CD14-positive monocyte (primary cell): Measurements from ENCODE around the gene NAA60. TPM values are rescaled to one million over a fixed set of nuclear protein-coding genes. Genes with fewer than 3 reads are reported as not detected.
"Not testable (repeated sequence)": the region's sequence is repeated elsewhere in the genome, so short reads cannot be mapped to it uniquely, and the experiment has no call there.

Experiments used
- DNase-seq, 3 donors: peaks; one replicate each; pipeline ENCODE4 v3.0.0-alpha.2; 2011 to 2022
- H2AFZ ChIP-seq: 2 replicates; pipeline ENCODE4 v1.6.0; 2012; ENCODE audit warnings: mild to moderate bottlenecking, low read depth, low read length, inconsistent platforms; ENCODE audit not compliant: insufficient read depth, poor library complexity, severe bottlenecking
- H3K27ac ChIP-seq, 2 donors: 1 replicate in 1 of 2; 2 replicates in 1 of 2; pipeline ENCODE4 v1.5.1; 2012 to 2013; ENCODE audit warnings: low read length in 2 of 2, control low read depth in 1 of 2, inconsistent platforms in 1 of 2, low read depth in 1 of 2, mild to moderate bottlenecking in 1 of 2
- H3K27me3 ChIP-seq, 2 donors: one replicate each; pipeline versions ENCODE4 v1.6.0 to v1.6.1; 2011 to 2013; ENCODE audit warnings: low read length in 2 of 2; ENCODE audit not compliant: control insufficient read depth in 2 of 2, insufficient read depth in 2 of 2
- H3K36me3 ChIP-seq, 2 donors: replicated peaks in 1 of 2; 1 replicate in 1 of 2; 2 replicates in 1 of 2; pipeline versions ENCODE4 v1.5.1 to v1.6.1; 2012 to 2013; ENCODE audit warnings: low read length in 2 of 2, control low read depth in 1 of 2, inconsistent platforms in 1 of 2, mild to moderate bottlenecking in 1 of 2; ENCODE audit not compliant: insufficient read depth in 2 of 2, control insufficient read depth in 1 of 2
- H3K4me1 ChIP-seq, 2 donors: 1 replicate in 1 of 2; 2 replicates in 1 of 2; pipeline versions ENCODE4 v1.5.1 to v1.6.1; 2012 to 2013; ENCODE audit warnings: low read length in 2 of 2, control low read depth in 1 of 2, inconsistent platforms in 1 of 2, mild to moderate bottlenecking in 1 of 2, moderate library complexity in 1 of 2; ENCODE audit not compliant: insufficient read depth in 2 of 2, control insufficient read depth in 1 of 2
- H3K4me2 ChIP-seq: replicated peaks from 2 replicates; pipeline ENCODE3; 2012; ENCODE audit warnings: low read length, moderate library complexity, mild to moderate bottlenecking; ENCODE audit not compliant: poor library complexity, severe bottlenecking; ENCODE audit errors: extremely low read depth
- H3K4me3 ChIP-seq, 3 experiments: fragments of 200-600 bp in 1 of 3; sonication (generic) in 1 of 3; replicated peaks in 1 of 3; 1 replicate in 2 of 3; 2 replicates in 1 of 3; pipeline ENCODE4 v1.5.1; 2011 to 2013; ENCODE audit warnings: low read length in 3 of 3, mild to moderate bottlenecking in 3 of 3, control low read depth in 2 of 3, low read depth in 2 of 3, inconsistent platforms in 1 of 3, moderate library complexity in 1 of 3
- H3K79me2 ChIP-seq: 2 replicates; pipeline ENCODE4 v1.6.0; 2012; ENCODE audit warnings: mild to moderate bottlenecking, control low read depth, inconsistent platforms, low read length, moderate library complexity; ENCODE audit not compliant: insufficient read depth
- H3K9ac ChIP-seq: 2 replicates; pipeline ENCODE4 v1.6.0; 2017; ENCODE audit warnings: low read length, mild to moderate bottlenecking; ENCODE audit not compliant: insufficient read depth, poor library complexity, severe bottlenecking
- H3K9me3 ChIP-seq, 2 donors: replicated peaks in 1 of 2; 1 replicate in 1 of 2; 2 replicates in 1 of 2; pipeline versions ENCODE4 v1.5.1 to v1.6.1; 2012 to 2013; ENCODE audit warnings: low read length in 2 of 2, control low read depth in 1 of 2; ENCODE audit not compliant: control insufficient read depth in 1 of 2, insufficient read depth in 1 of 2
- H4K20me1 ChIP-seq: 2 replicates; pipeline ENCODE4 v1.6.0; 2012; ENCODE audit warnings: mild to moderate bottlenecking, low read length, control low read depth, moderate library complexity; ENCODE audit not compliant: insufficient read depth
- H3K27ac Mint-ChIP-seq, 7 donors: one replicate each; pipeline ENCODE4 v1.8.0; 2020; ENCODE audit warnings: mild to moderate bottlenecking in 7 of 7, mixed read lengths in 7 of 7, moderate library complexity in 6 of 7, inconsistent platforms in 2 of 7
- H3K27me3 Mint-ChIP-seq, 3 donors: one replicate each; pipeline ENCODE4 v1.8.0; 2021 to 2022; ENCODE audit warnings: low read depth in 3 of 3, mild to moderate bottlenecking in 3 of 3, mixed read lengths in 3 of 3, moderate library complexity in 3 of 3, inconsistent platforms in 1 of 3
- H3K36me3 Mint-ChIP-seq, 2 donors: one replicate each; pipeline ENCODE4 v1.8.0; 2020; ENCODE audit warnings: mixed read lengths in 2 of 2, inconsistent platforms in 1 of 2, mild to moderate bottlenecking in 1 of 2
- H3K4me1 Mint-ChIP-seq: one replicate; pipeline ENCODE4 v1.8.0; 2020; ENCODE audit warnings: mild to moderate bottlenecking, mixed read lengths
- H3K4me3 Mint-ChIP-seq, 2 donors: one replicate each; pipeline ENCODE4 v1.8.0; 2020; ENCODE audit warnings: mild to moderate bottlenecking in 2 of 2, mixed read lengths in 2 of 2, moderate library complexity in 1 of 2
- H3K9me3 Mint-ChIP-seq, 7 donors: one replicate each; pipeline ENCODE4 v1.8.0; 2020 to 2022; ENCODE audit warnings: mixed read lengths in 7 of 7, mild to moderate bottlenecking in 6 of 7, moderate library complexity in 6 of 7, inconsistent platforms in 2 of 7
- WGBS: methylation state at CpG from one replicate; pipeline ENCODE4 v1.1.5; 2013; ENCODE audit warnings: missing lambda C conversion rate; ENCODE audit not compliant: insufficient coverage; 5-methylcytosine and 5-hydroxymethylcytosine counted together
- intact Hi-C, 2 donors: fragments of 100-400 bp; cut with micrococcal nuclease; formaldehyde crosslinking; loops; one replicate each; pipeline versions ENCODE4 v1.15.0 to v1.15.1; 2023
- polyA plus RNA-seq, 3 donors: library from polyadenylated mRNA; depleted of rRNA in 1 of 3; unstranded in 2 of 3; stranded (reverse) in 1 of 3; fragments of 300-500 nt in 2 of 3; fragments of >200 nt in 1 of 3; fragmentation: Illumina TruSeq in 2 of 3; gene quantifications; 1 replicate in 2 of 3; 2 replicates in 1 of 3; pipeline ENCODE4 v1.2.3, GENCODE V29; 2012 to 2021
- TF ChIP-seq, protein P1 (sequence below): fragments of 200-600 bp; IDR thresholded peaks from one replicate; pipeline ENCODE4 v1.8.0; 2022; ENCODE audit warnings: antibody characterized with exemption, mild to moderate bottlenecking

The NAA60 gene
- polyA plus RNA-seq, 3 donors = 19.5 to 48.8 (median 29.7) TPM

- H3K4me3 ChIP-seq = no peak overlapping the region
- DNase-seq = no peak
- H3K27me3 ChIP-seq = no peaks in the 10 kb centered on the region
- H4K20me1 ChIP-seq = peaks cover 95% of the 10 kb centered on the region
- Mint-ChIP-seq H3K4me1 (no peaks in the 10 kb centered on the region), H3K9me3 (peaks cover 0 to 1% (median 0%) of the 10 kb centered on the region in 7 donors), H3K36me3 (peaks cover 27 to 64% of the 10 kb centered on the region in 2 donors), H3K4me3 (no peak overlapping the region), H3K27me3 (no peaks in the 10 kb centered on the region), H3K27ac (peak overlapping the region in 1 of 7 donors; percentile 19)
- H3K9me3 ChIP-seq = no peaks in the 10 kb centered on the region
- no peak overlapping the region for H3K4me2 ChIP-seq
- H3K79me2 ChIP-seq = peaks cover 85% of the 10 kb centered on the region
- H2AFZ ChIP-seq = no peak overlapping the region
- WGBS = 95% methylated on average over 14 of the region's 16 CpGs
- no peaks in the 10 kb centered on the region for H3K4me1 ChIP-seq
- TF ChIP-seq, protein P1, sequence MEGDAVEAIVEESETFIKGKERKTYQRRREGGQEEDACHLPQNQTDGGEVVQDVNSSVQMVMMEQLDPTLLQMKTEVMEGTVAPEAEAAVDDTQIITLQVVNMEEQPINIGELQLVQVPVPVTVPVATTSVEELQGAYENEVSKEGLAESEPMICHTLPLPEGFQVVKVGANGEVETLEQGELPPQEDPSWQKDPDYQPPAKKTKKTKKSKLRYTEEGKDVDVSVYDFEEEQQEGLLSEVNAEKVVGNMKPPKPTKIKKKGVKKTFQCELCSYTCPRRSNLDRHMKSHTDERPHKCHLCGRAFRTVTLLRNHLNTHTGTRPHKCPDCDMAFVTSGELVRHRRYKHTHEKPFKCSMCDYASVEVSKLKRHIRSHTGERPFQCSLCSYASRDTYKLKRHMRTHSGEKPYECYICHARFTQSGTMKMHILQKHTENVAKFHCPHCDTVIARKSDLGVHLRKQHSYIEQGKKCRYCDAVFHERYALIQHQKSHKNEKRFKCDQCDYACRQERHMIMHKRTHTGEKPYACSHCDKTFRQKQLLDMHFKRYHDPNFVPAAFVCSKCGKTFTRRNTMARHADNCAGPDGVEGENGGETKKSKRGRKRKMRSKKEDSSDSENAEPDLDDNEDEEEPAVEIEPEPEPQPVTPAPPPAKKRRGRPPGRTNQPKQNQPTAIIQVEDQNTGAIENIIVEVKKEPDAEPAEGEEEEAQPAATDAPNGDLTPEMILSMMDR = no peak
- H3K27ac ChIP-seq = no peak overlapping the region
- H3K9ac ChIP-seq = no peak overlapping the region
- intact Hi-C loops = no loop called here
- peaks cover 23 to 55% of the 10 kb centered on the region in 2 donors for H3K36me3 ChIP-seq
Observed at GRCh38 chr16:3474136-3474779, 30.8 kb downstream of the NAA60 start.

DNA sequence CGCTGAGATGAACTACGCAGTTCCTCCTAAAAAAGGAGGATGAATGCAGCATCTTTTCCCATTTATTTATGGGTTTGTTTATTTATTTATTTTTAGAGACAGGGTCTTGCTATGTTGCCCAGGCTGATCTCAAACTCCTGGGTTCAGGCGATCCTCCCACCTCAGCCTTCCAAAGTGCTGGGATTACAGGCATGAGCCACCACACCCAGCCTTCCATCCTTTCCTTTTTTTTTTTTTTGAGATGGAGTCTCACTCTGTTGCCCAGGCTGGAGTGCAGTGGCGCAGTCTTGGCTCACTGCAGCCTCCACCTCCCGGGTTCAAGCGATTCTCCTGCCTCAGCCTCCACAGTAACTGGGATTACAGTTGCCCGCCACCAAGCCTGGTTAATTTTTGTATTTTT lies 31.4 kb downstream of the NAA60 start:
- not testable (repeated sequence) for H3K27me3 Mint-ChIP-seq
- peaks cover 79% of the 10 kb centered on the region for H3K79me2 ChIP-seq
- peak overlapping the region in 1 of 7 donors; percentile 30 for H3K27ac Mint-ChIP-seq

More for the DNA sequence above, 31.4 kb downstream of the NAA60 start:
- DNase-seq, H3K4me3 ChIP-seq, H3K27me3 ChIP-seq, H3K9me3 Mint-ChIP-seq, H3K4me2 ChIP-seq, H2AFZ ChIP-seq, H3K4me1 ChIP-seq, H3K4me3 Mint-ChIP-seq, H3K9me3 ChIP-seq, H3K27ac ChIP-seq, intact Hi-C loops, H3K9ac ChIP-seq, H3K4me1 Mint-ChIP-seq: not testable (repeated sequence)
- peaks cover 95% of the 10 kb centered on the region for H4K20me1 ChIP-seq
- H3K36me3 Mint-ChIP-seq = peaks cover 30 to 64% of the 10 kb centered on the region in 2 donors
- WGBS = no CpG with 5 or more reads among the region's 7 CpGs
- H3K36me3 ChIP-seq = peaks cover 25 to 57% of the 10 kb centered on the region in 2 donors
